ENCODE data around the gene SCYL3.
A peak's percentile ranks its signal among the peaks of the same experiment; 100 is the strongest.
"Not testable (repeated sequence)": the region's sequence is repeated elsewhere in the genome, so short reads cannot be mapped to it uniquely, and the experiment has no call there.

The SCYL3 gene, protein sequence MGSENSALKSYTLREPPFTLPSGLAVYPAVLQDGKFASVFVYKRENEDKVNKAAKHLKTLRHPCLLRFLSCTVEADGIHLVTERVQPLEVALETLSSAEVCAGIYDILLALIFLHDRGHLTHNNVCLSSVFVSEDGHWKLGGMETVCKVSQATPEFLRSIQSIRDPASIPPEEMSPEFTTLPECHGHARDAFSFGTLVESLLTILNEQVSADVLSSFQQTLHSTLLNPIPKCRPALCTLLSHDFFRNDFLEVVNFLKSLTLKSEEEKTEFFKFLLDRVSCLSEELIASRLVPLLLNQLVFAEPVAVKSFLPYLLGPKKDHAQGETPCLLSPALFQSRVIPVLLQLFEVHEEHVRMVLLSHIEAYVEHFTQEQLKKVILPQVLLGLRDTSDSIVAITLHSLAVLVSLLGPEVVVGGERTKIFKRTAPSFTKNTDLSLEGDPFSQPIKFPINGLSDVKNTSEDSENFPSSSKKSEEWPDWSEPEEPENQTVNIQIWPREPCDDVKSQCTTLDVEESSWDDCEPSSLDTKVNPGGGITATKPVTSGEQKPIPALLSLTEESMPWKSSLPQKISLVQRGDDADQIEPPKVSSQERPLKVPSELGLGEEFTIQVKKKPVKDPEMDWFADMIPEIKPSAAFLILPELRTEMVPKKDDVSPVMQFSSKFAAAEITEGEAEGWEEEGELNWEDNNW

DNA sequence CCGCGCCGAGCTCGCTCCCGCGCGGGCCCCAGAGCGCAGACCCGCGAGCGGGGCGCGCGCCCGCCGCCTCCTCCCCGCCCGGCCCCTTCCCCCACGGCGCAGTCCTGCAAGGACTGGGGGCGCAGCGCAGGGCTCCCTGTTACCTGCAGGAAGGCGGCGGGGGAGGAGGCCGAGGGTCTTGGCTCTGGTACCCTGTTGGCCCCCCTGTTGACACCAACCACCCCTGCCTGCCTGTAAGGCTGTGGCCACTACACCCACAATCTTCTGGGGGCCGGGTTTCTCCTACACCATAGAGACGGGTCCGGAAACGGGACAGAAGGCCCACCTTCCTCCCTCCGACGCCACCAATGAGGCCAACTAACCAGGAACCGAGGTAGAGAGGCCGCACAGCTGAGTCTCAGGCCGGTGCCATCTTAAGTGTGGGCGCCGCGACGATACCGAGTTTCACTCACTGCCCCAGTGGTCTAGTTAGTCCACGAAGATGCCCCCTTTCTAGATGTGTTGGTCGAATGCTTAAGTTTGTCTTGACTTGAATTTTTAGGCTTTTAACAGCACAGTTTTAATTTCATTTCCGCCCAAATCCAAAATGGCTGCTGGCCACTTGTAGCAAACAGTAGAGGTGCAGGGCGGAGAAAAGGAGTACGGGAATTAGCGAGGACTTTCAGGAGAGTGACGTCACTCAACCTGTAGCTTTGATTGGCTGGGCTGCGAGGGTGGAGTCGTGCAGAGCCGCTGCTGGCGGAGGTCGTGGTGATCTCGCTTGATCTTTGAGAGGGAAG, at the start of gene SCYL3:
TSS of gene SCYL3 (minus strand) at position 252 of the 779 bp plus-strand sequence. CDS start 5,056 bp downstream, outside the sequence.
- DNase-seq (ENCODE audit: low read depth in 2 of 2), result peak; percentile 83 to 85

DNA sequence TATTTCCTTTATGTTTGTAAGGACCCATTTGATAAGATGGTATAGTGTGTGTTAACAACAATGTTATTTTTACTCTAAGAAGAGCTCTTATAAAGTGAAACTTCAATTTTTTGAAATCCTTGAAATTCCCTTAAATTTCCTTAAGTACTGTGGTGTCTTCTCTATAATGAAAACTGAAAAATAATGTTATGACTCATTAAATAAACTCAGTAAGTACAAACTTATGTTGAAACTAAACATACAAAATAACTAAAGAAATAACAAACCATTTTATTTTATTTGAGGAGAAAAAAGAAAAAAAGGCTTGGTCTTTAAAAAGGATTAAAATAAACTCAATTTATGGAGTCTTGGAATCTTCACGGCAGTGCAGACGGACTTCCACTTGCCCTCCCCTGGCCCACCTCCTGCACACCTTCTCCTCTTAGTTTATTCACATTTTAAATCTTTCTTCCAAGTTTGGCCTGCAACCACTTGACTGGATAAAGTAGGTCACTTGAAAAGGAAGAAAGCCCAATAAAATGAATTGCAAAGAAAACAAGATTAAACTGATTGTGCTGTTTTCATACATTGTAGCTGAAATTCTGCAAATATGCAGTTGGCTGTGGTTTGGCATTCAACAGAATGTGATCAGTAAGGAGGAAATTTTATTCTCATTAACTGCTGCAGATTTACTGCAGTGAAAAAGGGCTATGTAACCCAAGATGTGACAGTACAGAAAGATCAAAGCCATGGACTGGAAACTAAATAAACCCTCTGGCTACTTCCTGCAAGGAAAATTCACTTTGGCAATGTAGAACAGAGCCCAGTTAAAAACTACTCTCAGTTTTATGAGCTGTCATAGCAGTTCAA, 48.5 kb upstream of the SCYL3 start:
- DNase-seq (ENCODE audit: low read depth in 2 of 2), result no peak

DNA sequence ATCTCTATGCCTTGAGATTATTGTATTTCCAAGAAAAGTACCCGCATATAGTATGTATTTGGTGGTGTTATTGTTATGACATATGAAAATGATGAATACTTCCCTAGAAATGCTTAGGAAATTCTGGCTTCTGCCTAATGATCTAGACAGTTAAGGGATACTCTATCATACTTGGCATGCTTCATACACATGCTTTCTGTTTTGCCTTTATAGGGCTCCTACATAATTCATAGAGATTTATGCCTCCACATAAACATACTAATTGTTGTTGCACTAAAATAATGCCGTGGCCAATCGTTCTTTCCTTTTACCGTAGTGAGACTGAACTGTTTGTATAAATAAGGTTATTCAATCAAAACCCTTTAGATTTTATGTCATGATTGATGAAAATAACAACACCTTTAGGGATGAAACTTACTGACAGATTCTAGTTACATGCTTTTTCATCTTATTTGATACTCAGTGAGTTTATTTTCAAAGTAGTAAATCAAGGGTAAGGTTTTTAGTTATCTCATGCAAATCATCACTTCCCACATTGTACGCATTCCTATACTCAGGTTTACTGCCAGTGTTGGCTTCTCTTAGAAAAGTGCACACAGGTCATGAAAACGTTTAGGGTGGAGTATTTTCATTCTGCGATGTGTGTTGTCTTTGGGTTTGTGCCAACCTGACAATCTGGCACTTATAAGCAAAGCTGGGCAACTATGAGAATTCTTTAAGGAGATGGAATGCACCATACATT, 40.5 kb upstream of the SCYL3 start:
- DNase-seq (ENCODE audit: low read depth in 2 of 2), result no peak

DNA sequence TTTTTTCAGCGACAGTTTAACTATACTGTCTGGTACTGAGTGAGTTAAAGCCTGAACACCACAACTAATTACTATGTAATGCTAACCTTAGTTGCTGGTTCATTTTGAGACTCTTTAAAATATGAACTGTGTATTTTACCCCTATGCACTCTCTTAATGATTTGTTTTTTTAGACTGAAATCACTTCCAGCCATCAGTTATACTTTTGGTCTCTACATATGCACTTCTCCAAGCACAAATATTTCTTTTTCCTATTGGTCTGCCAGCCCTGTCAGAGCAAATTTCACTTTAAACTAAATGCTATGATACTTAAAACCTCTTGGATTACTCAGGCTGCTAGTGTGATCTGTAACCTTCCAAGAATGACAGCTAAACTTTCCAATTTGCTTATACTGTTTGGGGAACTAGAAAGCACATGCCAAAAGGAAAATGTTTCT, 38.1 kb upstream of the SCYL3 start:
- no peak for DNase-seq (ENCODE audit: low read depth in 2 of 2)

DNA sequence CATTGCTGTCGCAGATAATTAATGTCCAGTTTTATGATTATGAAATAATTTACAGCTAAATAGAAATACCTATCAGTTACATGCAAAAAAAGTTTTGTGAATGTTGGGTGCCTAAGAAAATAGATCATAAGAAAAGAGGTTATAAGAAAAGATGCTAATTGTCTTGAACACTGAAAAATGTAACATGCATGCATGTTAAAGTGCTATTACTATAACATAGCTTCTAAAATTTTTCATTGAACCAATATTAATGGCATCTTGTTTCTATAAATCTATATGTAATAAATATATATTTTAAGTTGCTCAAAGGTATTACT, 35.5 kb upstream of the SCYL3 start:
- DNase-seq (ENCODE audit: low read depth in 2 of 2), result no peak

DNA sequence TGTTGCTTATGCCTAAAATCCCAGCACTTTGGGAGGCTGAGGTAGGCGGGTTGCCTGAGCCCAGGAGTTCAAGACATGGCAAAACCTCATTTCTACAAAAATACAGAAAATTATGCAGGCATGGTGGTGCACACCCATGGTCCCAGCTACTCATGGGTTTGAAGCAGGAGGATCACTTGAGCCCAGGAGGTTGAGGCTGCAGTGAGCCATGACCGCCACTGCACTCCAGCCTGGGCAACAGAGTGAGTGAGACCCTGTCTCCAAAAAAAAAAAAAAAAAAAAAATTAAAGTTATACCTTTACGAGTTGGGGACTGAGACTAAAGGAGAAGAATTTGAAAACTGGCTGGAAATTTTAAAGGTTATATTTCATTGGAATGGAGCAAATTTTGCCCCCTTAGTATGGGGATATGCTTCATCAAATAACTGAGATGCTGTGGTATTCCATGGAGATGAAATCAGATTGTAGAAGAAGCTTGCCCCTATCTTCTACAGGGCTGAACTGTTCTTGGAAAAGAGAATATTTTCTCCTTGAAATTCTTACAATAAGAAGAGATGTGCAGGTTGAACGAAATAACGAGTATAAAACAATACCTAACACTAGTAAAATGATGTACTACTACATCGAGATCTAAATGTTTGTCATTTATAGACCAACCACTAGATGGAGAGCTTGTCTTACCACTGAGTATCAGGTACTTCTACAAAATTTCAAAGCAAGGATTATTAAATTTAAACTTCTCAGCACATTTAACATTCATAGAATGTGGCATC, 34.9 kb upstream of the SCYL3 start:
- DNase-seq (ENCODE audit: low read depth in 2 of 2), result no peak

DNA sequence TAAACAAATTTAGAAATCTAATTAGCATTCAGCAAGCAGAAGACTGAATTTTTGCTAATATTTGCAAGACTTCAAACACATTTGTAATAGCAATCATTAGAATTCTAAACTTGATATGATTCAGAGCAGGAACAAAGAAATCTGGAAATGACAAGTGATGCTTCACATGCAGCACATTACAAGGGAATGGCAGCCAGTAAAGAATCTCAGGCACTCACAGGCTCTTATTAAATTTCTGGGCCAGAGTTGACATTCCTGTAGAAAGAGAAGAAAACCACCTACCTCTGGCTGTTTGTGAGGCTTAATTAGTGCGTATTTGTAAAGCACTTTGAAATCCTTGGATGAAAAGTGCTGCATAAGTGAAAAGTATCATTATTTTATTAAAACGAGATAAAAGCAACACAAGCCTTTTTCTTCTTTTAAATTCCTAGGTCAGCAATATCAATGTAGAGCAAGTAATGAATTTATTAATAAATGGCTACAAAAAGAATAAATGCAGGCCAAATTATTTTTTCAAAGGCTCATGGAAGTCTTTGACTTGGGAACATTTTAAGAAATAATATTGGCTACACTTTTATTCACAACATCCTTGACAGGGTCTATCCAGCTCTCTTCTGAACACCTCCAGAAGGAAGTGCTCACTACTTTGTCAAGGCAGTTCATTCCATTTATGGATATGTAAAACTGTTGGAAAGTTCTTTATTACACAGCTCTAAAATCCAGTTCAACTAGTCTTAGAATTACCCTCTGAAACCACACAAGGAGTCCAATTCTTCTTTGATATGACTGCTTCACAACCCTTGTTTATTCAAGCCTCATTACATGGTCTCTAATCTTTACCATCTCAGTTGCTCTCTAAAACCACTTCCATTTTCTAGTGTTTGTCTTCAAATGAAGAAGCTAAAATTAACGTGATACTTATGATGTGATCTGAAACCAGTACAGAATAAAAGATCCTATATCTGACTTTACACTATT, 32.1 kb upstream of the SCYL3 start:
- no peak for DNase-seq (ENCODE audit: low read depth in 2 of 2)

DNA sequence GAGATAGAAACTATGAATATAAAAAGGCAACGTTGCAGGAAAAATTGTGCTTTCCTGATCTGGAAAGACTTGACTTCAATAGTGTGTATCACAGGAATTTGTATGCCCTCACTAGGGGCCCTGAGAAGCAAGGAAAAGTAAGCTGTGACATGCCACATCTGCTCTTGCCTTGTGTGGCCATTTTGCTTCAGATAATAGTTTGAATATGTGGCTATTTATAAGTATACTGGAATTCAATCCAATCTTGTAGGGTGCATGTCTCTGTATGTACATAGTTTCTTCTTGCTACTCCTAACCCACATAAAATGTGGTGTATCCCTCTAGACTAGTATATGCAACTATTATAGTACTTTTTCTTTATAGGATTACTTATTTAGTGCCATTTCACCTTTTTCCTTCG, 31.1 kb upstream of the SCYL3 start:
- no peak for DNase-seq (ENCODE audit: low read depth in 2 of 2)

DNA sequence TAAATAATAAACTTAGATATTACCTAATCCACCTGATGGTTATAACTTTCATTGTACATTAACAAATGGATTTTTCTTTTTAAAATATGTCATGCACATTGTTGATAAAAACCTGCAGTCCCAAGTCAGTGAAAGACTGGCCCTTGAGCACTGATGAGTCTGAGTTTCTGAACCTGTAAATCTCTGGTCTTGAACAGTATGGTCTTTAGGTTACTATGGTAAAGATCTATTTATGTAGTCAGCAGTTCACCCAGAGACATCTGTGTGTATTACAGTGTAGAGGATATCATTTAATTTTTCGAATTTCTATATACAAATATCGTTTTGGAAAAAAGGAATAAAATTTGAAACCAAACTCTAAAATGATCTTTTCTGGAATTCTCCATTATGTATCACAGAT, 30.4 kb upstream of the SCYL3 start:
- no peak for DNase-seq (ENCODE audit: low read depth in 2 of 2)

DNA sequence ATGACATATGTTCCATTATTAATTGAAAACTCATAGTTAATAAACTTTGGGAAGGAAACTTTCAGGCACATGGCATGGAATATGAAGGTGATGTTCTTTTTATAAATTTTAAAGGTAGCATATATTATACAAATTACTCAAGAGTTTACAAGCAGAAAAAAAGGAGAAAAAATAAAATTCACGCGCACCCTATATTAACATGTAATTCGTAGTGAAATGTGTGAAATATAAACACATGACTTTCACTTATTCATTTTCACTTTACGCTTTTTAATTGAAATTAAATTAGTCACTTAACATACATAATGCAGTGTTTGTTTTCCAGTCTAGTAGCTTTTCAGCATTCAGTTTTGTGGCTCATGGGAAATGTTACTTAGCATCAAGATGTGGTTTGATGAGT, 27.4 kb upstream of the SCYL3 start:
- no peak for DNase-seq (ENCODE audit: low read depth in 2 of 2)

DNA sequence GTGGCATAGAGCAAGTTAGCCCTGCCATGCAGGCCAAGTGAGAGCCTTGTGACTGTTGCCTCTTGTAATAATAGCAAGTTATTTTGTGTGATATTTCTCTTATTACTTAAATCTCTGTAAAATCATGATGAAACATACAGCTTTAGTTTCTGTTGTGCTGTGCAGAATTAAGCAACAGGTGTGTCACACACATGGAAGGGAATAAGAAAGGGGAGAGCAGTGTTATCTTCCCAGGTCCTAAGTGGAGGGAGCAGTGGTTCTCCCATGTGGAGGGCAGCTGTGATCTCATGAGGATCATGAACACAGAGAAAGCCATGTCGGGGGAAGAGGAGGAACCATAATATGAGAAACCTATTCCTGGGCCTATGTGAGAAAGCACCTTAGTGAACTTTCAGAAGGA, 25.2 kb upstream of the SCYL3 start:
- no peak for DNase-seq (ENCODE audit: low read depth in 2 of 2)

DNA sequence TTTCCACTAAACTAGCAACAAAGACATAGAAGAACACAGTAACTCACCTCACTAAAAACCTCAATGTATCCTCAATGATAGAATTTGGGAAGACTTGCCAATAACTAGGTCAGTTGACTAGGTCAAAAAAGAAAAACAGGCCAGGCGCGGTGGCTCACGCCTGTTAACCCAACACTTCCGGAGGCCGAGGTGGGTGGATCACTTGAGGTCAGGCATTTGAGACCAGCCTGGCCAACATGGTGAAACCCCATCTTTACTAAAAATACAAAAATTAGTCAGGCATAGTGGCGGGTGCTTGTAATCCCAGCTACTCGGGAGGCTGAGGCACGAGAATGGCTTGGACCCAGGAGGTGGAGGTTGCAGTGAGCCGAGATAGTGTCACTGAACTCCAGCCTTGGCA, 24.5 kb upstream of the SCYL3 start:
- DNase-seq (ENCODE audit: low read depth in 2 of 2), result not testable (repeated sequence)

DNA sequence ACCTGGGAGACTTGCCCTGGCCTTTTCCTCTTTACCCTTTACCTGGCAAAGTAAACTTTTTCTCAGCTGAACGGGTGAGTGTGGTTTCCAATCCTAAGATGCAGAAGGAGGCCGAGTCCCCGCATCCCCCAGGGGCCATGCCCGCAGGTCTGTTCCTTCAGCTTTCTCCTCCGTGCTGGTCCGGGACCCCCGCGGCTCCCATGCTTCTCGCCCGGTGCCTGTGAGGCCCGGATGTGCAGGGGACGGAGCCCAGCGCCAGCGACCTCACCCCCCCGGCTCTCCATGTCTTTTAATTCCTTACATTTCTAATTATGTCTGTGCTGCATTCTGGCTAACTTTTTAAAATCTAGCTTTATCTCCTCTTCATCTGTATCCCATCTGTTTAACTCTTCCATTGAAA, 21.5 kb upstream of the SCYL3 start:
- DNase-seq (ENCODE audit: low read depth in 2 of 2), result no peak

DNA sequence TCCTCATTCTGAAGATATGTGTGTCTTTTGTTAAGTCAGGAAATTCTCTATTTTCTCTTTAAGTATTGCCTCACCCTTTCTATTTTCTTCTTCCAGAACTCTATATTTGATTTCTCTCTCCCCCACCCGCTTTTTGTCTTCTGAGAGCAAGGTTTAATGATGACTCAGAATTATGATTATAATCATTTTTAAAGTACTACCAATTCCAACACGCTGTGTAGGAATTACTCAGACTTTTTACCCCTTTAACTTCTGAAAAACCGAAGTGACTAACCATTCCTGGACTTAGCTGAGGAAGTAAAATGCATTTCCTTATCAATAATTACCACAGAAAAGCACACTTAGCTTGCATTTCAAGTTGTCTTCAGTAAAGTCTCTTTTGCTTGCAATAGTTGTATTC, 20.8 kb upstream of the SCYL3 start:
- no peak for DNase-seq (ENCODE audit: low read depth in 2 of 2)

DNA sequence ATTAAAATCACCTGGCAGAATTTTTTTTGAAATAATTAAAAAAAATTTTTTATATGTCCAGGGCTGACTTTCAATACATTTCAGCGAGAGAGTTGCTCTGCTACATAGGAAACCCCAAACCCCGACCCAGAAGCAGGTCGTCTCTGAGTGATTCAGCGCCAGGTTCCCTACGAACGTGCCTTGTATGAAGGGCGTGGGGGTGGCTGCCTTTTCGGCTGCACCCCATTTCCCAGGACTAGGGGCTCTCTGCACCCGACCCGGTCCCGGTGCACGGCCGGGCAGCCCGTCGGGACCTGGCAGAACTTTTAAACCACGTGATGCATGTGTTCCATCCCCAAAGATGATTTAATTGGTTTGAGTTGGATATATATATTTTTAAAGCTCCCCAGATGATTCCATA, 15.8 kb upstream of the SCYL3 start:
- DNase-seq (ENCODE audit: low read depth in 2 of 2), result no peak

DNA sequence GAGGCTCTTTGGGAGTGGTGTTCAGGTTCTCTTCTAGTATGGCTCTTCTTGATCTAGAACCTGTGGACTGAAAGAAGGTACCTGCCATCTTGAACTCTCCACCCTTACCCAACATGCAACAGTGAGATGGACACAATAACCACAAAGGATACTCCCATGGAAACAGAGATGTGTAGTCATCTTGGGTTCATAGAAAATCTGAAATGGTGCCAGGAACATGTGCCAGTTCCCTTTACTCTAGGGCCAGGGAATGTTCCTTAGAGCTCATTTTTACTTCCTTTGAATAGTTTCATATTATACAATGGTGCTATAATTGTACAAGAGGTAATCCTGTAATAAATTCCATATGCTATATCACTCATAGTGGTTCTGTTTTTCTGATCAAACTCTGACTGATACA, 13.2 kb upstream of the SCYL3 start:
- DNase-seq (ENCODE audit: low read depth in 2 of 2), result no peak

DNA sequence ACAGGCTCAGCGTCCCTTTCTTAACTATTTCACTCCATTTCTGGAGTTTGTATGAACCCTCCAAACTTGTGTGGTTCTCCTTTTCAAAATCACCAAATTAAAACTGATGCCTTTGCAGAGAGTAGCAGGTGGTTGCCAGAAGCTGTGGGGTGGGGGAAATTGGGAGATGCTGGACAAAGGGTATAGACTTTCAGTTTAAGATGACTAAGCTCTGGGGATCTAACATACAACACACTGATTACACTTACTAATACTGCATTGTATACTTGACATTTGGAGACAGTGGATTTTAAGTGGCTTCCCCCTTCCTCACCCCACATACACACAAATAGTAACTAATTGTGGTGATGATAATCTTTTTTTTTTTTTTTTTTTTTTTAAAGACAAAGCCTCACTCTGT, 11.1 kb upstream of the SCYL3 start:
- no peak for DNase-seq (ENCODE audit: low read depth in 2 of 2)

DNA sequence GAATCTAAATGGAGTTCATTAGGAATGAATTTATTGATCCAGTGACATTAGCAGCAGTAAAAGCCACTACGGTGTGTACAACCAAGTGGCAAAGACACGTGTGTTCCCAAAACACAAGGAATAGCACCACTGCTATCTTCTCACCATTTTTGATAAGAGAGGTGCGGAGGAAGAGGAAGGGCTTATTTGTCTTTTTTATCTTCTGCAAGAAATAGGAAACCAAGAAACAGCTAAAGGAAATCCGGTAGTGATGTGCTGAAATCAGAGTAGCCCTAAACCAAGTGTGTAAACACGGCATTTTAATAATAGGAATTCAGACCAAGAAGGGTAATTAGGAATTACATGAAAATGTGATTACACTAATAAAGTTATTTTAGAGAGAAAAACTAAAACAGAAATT, 9.1 kb upstream of the SCYL3 start:
- DNase-seq (ENCODE audit: low read depth in 2 of 2), result no peak

DNA sequence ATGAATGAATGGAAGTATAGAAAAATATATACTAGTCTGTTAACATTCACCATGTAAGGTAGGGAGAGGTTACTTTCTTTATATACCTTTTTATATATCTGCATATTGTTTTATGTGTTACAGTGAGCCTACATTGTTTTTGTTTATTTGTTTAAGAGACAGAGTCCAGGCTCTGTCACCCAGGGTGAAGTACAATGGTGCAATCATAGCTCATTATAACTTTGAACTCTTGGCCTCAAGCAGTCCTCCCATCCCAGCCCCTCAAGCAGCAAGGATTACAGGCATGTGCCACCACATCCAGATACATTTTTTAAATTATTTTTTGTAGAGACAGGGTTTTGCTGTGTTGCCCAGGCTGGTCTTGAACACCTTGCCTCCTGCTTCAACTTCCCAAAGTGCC, 7.4 kb upstream of the SCYL3 start:
- no peak for DNase-seq (ENCODE audit: low read depth in 2 of 2)
